ENCODE data around the gene TOR2A.

The TOR2A gene

GRCh38 chr9:127711226-127711701, 23.8 kb downstream of the TOR2A start:
- no peak for TF ChIP-seq CTCF (IDR thresholded peaks at IDR 0.05; ENCODE audit: low read depth, low read length)
- DNase-seq (ENCODE audit: extremely low read depth, low read depth), result no peak

- no peak for TF ChIP-seq CTCF (IDR thresholded peaks at IDR 0.05; ENCODE audit: low read depth, low read length)
- DNase-seq (ENCODE audit: extremely low read depth, low read depth), result no peak
Observed at GRCh38 chr9:127710204-127710783, 24.8 kb downstream of the TOR2A start.

GRCh38 chr9:127708952-127709587, 26.0 kb downstream of the TOR2A start:
- no peak for DNase-seq (ENCODE audit: extremely low read depth, low read depth)
- no peak for TF ChIP-seq CTCF (IDR thresholded peaks at IDR 0.05; ENCODE audit: low read depth, low read length)

DNA sequence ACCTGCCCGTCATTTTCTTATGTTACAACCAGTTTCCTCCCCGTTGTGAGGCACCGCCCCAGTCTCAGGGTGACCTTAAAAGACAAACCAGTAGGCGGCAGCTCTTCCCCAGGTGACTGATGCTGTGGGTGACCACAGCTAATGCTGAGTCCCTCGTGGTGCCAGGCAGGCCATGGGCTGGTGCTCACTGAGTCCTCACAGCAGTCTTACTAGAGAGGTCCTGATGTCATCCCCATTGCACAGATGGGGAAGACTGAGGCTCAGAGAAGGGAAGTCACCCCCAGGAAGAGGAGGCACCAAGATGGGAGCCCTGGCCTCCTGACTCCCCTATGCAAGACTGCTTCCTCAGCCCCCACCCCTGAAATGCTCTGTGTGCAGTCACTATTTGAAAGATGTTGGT, 27.3 kb downstream of the TOR2A start:
- TF ChIP-seq CTCF (IDR thresholded peaks at IDR 0.05; ENCODE audit: low read depth, low read length), result no peak
- no peak for DNase-seq (ENCODE audit: extremely low read depth, low read depth)

GRCh38 chr9:127706836-127707241, 28.3 kb downstream of the TOR2A start, which contains the start of gene CFAP157:
TSS of gene CFAP157 (plus strand) at chr9:127706988. CDS start at chr9:127707032, 44 bp downstream.
- DNase-seq (ENCODE audit: extremely low read depth, low read depth), result no peak
- no peak for TF ChIP-seq CTCF (IDR thresholded peaks at IDR 0.05; ENCODE audit: low read depth, low read length)

DNA sequence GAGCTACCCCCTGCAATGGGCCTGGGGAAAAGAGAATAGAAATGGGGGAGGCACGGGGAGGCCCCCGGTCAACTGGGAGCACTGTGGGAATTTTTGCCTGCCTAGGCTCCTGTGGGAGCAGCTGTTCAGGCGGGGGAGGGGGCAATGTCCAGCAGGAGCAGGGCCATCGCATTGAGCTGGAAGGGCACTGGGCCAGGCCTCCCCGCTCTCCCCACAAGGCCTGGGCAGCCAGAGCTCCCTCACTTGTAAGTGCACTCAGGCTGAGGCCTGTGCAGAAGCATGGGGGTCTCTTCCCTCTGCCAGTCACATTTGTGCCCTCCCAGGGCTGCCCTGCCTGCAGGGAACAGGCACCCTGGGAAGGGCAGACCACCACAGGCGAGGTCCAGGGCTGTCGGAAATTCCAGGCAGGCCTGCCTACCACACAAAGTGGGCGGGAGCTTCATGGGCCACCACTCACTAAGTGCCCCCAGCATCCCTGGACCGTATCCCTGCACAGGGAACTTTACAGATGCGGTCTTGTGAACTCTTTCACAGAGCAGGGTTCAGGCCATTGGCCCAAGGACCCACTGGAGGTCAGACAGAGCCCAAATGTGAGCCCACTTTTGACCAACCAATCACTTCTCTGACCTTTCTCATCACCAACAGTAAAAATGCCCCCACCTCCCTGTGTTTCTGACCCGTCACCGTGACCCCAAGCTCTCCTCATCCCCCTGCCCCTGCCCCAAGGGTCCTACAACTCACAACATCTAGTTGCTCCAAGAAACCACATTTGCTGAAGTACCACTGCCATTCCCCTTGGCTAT, 29.3 kb downstream of the TOR2A start:
- DNase-seq (ENCODE audit: extremely low read depth, low read depth), result no peak
- TF ChIP-seq CTCF (IDR thresholded peaks at IDR 0.05; ENCODE audit: low read depth, low read length), result no peak
